Uterus (tissue), 2 donors: ENCODE measurements around the gene SEPTIN3.

Source experiments
- POLR2A ChIP-seq, 2 donors: fragments of 450-650 bp; IDR thresholded peaks; one replicate each; pipeline ENCODE4 v1.6.1; 2016; ENCODE audit warnings: antibody characterized with exemption in 2 of 2, mild to moderate bottlenecking in 1 of 2, moderate library complexity in 1 of 2
- TF ChIP-seq, protein P1 (sequence below), 4 experiments: fragments of 200-600 bp in 2 of 4; fragments of 450-650 bp in 2 of 4; sonication (generic) in 2 of 4; IDR thresholded peaks; one replicate each; pipeline ENCODE4 v1.5.1; 2016 to 2019; ENCODE audit warnings: antibody characterized with exemption in 4 of 4, mild to moderate bottlenecking in 2 of 4, moderate library complexity in 1 of 4

DNA sequence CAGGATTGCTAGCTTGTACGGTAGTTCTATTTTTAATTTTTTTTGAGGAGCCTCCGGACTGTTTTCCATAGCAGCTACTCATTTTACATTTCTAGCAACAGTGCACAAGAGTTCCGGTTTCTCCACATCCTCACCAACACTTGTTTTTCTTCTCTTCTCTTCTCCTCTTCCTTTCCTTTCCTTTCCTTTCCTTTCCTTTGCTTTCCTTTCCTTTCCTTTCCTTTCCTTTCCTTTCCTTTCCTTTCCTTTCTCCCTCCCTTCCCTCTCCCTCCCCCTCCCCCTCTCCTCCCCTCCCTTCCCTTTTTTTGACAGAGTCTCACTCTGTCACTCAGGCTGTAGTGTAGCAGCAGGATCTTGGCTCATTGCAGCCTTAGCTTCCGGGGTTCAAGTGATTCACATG, 38.7 kb downstream of the SEPTIN3 start:
- TF ChIP-seq POLR2A (IDR thresholded peaks at IDR 0.05) = no peak
- TF ChIP-seq, protein P1, sequence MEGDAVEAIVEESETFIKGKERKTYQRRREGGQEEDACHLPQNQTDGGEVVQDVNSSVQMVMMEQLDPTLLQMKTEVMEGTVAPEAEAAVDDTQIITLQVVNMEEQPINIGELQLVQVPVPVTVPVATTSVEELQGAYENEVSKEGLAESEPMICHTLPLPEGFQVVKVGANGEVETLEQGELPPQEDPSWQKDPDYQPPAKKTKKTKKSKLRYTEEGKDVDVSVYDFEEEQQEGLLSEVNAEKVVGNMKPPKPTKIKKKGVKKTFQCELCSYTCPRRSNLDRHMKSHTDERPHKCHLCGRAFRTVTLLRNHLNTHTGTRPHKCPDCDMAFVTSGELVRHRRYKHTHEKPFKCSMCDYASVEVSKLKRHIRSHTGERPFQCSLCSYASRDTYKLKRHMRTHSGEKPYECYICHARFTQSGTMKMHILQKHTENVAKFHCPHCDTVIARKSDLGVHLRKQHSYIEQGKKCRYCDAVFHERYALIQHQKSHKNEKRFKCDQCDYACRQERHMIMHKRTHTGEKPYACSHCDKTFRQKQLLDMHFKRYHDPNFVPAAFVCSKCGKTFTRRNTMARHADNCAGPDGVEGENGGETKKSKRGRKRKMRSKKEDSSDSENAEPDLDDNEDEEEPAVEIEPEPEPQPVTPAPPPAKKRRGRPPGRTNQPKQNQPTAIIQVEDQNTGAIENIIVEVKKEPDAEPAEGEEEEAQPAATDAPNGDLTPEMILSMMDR (IDR thresholded peaks at IDR 0.05) = no peak
